ENCODE results near the gene POLR2A. TPM values are rescaled to one million over a fixed set of nuclear protein-coding genes. Genes with fewer than 3 reads are reported as not detected.

POLR2A gene
- total RNA-seq, 1 donor from 2014 or later = 32.7 TPM

- H3K9me3 Mint-ChIP-seq = no peaks in the 10 kb centered on the region
- H3F3A ChIP-seq (ENCODE audit: low read depth) = peaks cover 20% of the 10 kb centered on the region
- H3K4me3 Mint-ChIP-seq = no peak overlapping the region
- DNase-seq (ENCODE audit: low spot score) = no peak
- no peaks in the 10 kb centered on the region for H3K79me2 ChIP-seq (ENCODE audit: low read depth)
- no peaks in the 10 kb centered on the region for H3K36me3 ChIP-seq
- H4K20me1 ChIP-seq (ENCODE audit: low read depth) = peaks cover 14% of the 10 kb centered on the region
- no peak overlapping the region for H3K4me3 ChIP-seq
- H2AFZ ChIP-seq (replicated peaks) = no peak overlapping the region
- H3K27me3 ChIP-seq = no peaks in the 10 kb centered on the region
- H3K27me3 Mint-ChIP-seq (ENCODE audit: insufficient read depth, low read depth) = peaks cover 13% of the 10 kb centered on the region
- H3K4me1 Mint-ChIP-seq = peaks cover 24% of the 10 kb centered on the region
- TF ChIP-seq CTCF (IDR thresholded peaks at IDR 0.05) (no peak), EZH2 (IDR thresholded peaks at IDR 0.05) (no peak), EZH2phosphoT487 (IDR thresholded peaks at IDR 0.05) (no peak)
- peaks cover 14% of the 10 kb centered on the region for H3K36me3 Mint-ChIP-seq
- peaks cover 10% of the 10 kb centered on the region for H3K4me1 ChIP-seq
- no peak overlapping the region for H3K27ac ChIP-seq
- no peak overlapping the region for H3K4me2 ChIP-seq
- no peak overlapping the region for H3K27ac Mint-ChIP-seq
- no peaks in the 10 kb centered on the region for H3K9me3 ChIP-seq (ENCODE audit: low read depth)
- no peak overlapping the region for H3K9ac ChIP-seq
These were observed 20.8 kb upstream of the POLR2A start for GRCh38 chr17:7463372-7463846.

GRCh38 chr17:7464081-7464480, 20.1 kb upstream of the POLR2A start:
- Histone ChIP-seq H3K9me3 (ENCODE audit: low read depth) (no peaks in the 10 kb centered on the region), H3K79me2 (ENCODE audit: low read depth) (no peaks in the 10 kb centered on the region), H3K9ac (no peak overlapping the region), H3K4me1 (peaks cover 10% of the 10 kb centered on the region), H3K27me3 (no peaks in the 10 kb centered on the region), H4K20me1 (ENCODE audit: low read depth) (peaks cover 21% of the 10 kb centered on the region), H3K4me2 (no peak overlapping the region), H3F3A (ENCODE audit: low read depth) (peaks cover 16% of the 10 kb centered on the region), H3K27ac (no peak overlapping the region), H3K36me3 (no peaks in the 10 kb centered on the region), H2AFZ (replicated peaks) (no peak overlapping the region), H3K4me3 (no peak overlapping the region)
- no peak overlapping the region for H3K4me3 Mint-ChIP-seq
- peaks cover 30% of the 10 kb centered on the region for H3K4me1 Mint-ChIP-seq
- peaks cover 14% of the 10 kb centered on the region for H3K36me3 Mint-ChIP-seq
- H3K9me3 Mint-ChIP-seq = no peaks in the 10 kb centered on the region
- TF ChIP-seq EZH2phosphoT487 (IDR thresholded peaks at IDR 0.05) (no peak), EZH2 (IDR thresholded peaks at IDR 0.05) (no peak), CTCF (IDR thresholded peaks at IDR 0.05) (no peak)
- no peak for DNase-seq (ENCODE audit: low spot score)
- no peak overlapping the region for H3K27ac Mint-ChIP-seq
- peaks cover 13% of the 10 kb centered on the region for H3K27me3 Mint-ChIP-seq (ENCODE audit: insufficient read depth, low read depth)

GRCh38 chr17:7465597-7466275, 18.4 kb upstream of the POLR2A start:
- DNase-seq (ENCODE audit: low spot score) = no peak
- H3K79me2 ChIP-seq (ENCODE audit: low read depth) = no peaks in the 10 kb centered on the region
- Mint-ChIP-seq H3K4me3 (no peak overlapping the region), H3K27me3 (ENCODE audit: insufficient read depth, low read depth) (peaks cover 13% of the 10 kb centered on the region), H3K27ac (peak overlapping the region; percentile 50), H3K36me3 (peaks cover 12% of the 10 kb centered on the region), H3K9me3 (no peaks in the 10 kb centered on the region), H3K4me1 (peaks cover 30% of the 10 kb centered on the region)
- no peaks in the 10 kb centered on the region for H3K9me3 ChIP-seq (ENCODE audit: low read depth)
- peaks cover 24% of the 10 kb centered on the region for H4K20me1 ChIP-seq (ENCODE audit: low read depth)
- H3K27ac ChIP-seq = no peak overlapping the region
- H3K36me3 ChIP-seq = no peaks in the 10 kb centered on the region
- peaks cover 8% of the 10 kb centered on the region for H3F3A ChIP-seq (ENCODE audit: low read depth)
- H3K9ac ChIP-seq = no peak overlapping the region
- no peak for TF ChIP-seq EZH2 (IDR thresholded peaks at IDR 0.05)
- TF ChIP-seq CTCF (IDR thresholded peaks at IDR 0.05) = no peak
- no peak for TF ChIP-seq EZH2phosphoT487 (IDR thresholded peaks at IDR 0.05)
- no peaks in the 10 kb centered on the region for H3K27me3 ChIP-seq
- H3K4me2 ChIP-seq = no peak overlapping the region
- no peak overlapping the region for H2AFZ ChIP-seq (replicated peaks)
- H3K4me3 ChIP-seq = no peak overlapping the region
- H3K4me1 ChIP-seq = peaks cover 10% of the 10 kb centered on the region

All from neural progenitor cell (in vitro differentiated cells).